NCI-H2171 (cell line): ENCODE measurements around the gene RBM42.
"Not testable (repeated sequence)": the region's sequence is repeated elsewhere in the genome, so short reads cannot be mapped to it uniquely, and the experiment has no call there.

ENCODE experiments used
- DNase-seq: peaks from one replicate; lab custom pipeline; 2025; lab: John Stamatoyannopoulos, UW

Gene RBM42, protein sequence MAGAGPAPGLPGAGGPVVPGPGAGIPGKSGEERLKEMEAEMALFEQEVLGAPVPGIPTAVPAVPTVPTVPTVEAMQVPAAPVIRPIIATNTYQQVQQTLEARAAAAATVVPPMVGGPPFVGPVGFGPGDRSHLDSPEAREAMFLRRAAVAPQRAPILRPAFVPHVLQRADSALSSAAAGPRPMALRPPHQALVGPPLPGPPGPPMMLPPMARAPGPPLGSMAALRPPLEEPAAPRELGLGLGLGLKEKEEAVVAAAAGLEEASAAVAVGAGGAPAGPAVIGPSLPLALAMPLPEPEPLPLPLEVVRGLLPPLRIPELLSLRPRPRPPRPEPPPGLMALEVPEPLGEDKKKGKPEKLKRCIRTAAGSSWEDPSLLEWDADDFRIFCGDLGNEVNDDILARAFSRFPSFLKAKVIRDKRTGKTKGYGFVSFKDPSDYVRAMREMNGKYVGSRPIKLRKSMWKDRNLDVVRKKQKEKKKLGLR

GRCh38 chr19:35628565-35629331, at the start of gene RBM42:
RBM42 (plus strand) TSS chr19:35629036; CDS start chr19:35629154, 118 bp downstream.
- peak; percentile 96 for DNase-seq

DNA sequence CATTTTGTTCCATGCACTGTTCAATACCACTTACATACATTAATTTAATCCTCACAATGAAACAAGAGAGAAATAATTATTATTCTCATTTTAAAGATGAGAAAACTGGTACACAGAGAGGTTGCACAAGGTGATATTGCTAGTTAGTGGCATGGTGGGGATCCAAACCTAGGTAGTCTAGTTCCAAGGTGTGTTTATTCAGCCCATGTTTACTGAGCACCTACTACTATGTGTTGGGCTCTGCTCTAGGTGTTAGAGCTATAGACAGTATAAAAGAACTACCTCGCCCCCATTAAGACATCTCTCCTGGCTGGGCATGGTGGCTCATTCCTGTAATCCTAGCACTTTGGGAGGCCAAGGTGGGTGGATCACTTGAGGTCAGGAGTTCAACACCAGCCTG, 46.1 kb upstream of the RBM42 start:
- no peak for DNase-seq

- no peak for DNase-seq
These were observed 43.0 kb upstream of the RBM42 start, which contains the start of gene PMIS2 for GRCh38 chr19:35585848-35586247. PMIS2 (plus strand) TSS chr19:35586173; CDS start chr19:35586260, 87 bp downstream.

DNA sequence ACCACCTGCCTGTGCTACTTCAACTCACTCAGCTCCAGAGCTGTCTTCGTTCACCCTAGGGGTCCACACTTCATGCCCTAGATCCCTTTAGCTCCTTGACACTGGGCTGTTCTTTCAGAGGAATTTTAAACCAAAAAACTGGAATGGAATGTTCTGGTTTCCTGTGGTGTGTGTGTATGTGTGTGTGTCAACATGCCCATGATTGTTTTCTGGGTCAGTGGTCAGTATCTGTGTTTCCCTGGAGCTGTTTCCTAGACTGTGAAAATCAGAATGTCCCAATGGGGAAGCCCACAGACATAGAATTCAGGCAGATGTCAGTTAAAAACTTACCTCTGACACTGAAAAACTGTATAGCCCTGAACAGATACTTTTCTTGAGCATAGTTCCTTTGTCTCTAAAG, 41.5 kb upstream of the RBM42 start:
- no peak for DNase-seq

GRCh38 chr19:35590875-35591274, 38.0 kb upstream of the RBM42 start:
- DNase-seq: no peak

- DNase-seq: no peak
These were observed 36.6 kb upstream of the RBM42 start for GRCh38 chr19:35592226-35592625.

GRCh38 chr19:35595026-35595425, 33.8 kb upstream of the RBM42 start:
- not testable (repeated sequence) for DNase-seq

DNA sequence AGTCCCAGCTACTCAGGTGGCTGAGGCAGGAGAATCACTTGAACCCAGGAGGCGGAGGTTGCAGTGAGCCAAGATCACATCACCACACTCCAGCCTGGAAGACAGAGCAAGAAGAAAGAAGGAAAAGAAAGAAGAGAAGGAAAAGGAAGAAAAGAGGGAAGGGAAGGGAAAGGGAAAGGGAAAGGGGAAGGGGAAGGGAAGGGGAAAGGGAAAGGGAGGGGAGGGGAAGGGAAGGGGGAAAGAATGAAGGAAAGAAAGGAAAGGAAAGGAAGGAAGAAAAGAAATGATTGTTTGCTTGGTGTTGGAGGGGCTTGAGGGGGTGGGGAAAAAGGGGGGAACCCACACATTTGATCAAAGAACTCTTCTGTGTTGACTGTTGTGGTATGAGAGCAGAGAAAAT, 32.9 kb upstream of the RBM42 start:
- no peak for DNase-seq

DNA sequence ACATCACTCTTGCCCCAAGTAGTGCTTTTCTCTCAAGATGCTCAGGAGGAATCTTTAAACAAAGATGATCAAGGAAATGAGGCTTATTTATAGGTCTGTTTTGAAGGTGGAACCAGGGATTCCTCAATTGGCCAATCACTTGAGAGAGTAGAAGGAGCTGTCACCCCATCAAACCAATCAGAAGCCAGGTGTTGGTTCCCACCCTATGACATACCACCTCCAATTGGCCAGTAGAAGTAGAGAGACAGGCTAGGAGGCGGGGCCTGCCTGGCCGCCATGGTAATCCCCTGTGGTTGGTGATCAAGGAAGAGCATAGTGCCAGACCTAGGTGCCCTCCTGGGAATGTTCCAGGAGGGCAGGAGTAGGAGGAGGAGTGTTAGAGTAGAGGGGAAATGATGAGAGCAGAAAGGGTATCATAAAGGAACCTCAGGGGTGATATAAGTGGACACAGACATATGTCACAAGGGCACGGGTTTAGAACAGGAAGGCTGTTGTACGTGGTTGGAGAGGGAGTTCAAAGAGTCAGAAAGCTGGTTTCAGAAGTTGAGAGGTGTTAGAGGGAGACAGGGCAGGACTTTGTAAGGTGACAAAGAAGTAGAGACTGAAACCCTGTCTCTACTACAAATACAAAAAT, 32.4 kb upstream of the RBM42 start:
- DNase-seq: no peak

DNA sequence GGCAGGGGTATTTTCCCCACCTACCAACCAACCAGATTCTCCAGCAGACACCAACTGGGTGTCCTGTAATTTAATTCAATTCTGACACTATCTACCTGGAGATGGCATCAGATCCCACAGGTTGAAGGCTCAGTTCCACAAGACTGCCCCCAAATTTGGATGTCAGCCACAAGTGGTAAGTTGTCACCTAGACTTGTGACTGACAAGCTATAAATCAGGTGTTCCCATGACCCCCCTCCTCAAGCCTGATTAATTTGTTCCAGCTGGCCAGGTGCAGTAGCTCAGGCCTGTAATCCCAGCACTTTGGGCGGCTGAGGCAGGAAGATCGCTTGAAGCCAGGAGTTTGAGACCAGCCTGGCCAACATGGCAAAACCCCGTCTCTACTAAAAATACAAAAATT, 26.9 kb upstream of the RBM42 start:
- DNase-seq: no peak

DNA sequence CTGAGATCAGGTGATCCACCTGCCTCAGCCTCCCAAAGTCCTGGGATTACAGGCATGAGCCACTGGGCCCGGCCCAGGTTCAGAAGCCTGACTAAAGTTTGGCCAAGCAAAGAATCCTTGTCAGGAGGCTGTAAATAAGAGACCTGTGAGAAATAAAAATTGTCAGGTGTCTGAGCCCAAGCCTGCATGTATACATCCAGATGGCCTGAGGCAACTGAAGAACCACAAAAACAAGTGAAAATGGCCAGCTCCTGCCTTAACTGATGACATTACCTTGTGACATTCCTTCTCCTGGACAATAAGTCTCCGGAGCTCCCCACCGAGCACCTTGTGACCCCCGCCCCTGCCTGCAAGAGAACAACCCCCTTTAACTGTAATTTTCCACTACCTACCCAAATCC, 24.4 kb upstream of the RBM42 start:
- not testable (repeated sequence) for DNase-seq

DNA sequence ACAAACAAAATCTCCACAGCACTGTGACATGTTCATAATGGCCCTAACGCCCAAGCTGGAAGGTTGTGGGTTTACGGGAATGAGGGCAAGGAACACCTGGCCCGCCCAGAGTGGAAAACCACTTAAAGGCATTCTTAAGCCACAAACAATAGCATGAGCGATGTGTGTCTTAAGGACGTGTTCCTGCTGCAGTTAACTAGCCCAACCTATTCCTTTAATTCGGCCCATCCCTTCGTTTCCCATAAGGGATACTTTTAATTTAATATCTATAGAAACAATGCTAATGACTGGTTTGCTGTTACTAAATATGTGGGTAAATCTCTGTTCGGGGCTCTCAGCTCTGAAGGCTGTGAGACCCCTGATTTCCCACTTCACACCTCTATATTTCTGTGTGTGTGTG, 21.7 kb upstream of the RBM42 start:
- DNase-seq: not testable (repeated sequence)

GRCh38 chr19:35607661-35608060, 21.2 kb upstream of the RBM42 start:
- no peak for DNase-seq

GRCh38 chr19:35608251-35608650, 20.6 kb upstream of the RBM42 start:
- DNase-seq: no peak

- DNase-seq: no peak
These were observed 18.9 kb upstream of the RBM42 start for GRCh38 chr19:35609851-35610353.

- no peak for DNase-seq
These were observed 16.6 kb upstream of the RBM42 start for GRCh38 chr19:35612224-35612558.

- peak; percentile 89 for DNase-seq
These were observed 16.1 kb upstream of the RBM42 start, which contains the start of gene HAUS5 for GRCh38 chr19:35612559-35613321. HAUS5 (plus strand) TSS chr19:35612735; CDS start chr19:35612795, 60 bp downstream.

DNA sequence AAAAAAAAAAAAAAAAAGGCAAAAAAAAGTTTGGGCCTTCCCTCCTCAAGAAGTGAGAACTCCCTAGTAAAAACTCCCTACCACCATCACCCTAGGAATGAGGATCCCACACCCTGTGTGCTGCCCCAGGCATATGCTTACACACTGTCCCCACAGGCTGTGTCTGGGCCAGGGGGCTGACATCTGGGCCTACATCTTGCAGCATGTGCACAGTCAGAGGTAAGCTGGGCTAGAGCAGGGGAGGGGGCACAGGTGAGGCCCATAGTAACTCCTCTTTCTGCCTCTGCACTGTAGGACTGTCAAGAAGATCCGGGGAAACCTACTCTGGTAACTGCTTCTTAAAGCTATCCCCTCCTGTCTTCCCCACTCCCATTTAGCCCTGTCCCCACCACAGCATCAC, 15.3 kb upstream of the RBM42 start:
- DNase-seq: no peak

DNA sequence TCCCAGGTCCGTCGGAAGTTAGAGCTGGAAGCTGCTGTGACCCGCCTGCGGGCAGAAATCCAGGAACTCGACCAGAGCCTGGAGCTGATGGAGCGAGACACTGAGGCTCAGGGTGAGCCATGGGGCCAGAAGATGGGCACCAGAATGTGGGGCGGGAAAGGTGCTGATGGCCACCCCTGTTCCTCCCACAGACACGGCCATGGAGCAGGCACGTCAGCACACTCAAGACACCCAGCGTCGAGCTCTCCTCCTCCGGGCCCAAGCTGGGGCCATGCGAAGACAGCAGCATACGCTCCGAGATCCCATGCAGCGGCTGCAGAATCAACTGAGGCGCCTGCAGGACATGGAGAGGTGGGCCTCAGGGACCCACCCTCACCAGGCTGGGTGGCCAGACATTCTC, 13.8 kb upstream of the RBM42 start:
- no peak for DNase-seq

- no peak for DNase-seq
These were observed 10.0 kb upstream of the RBM42 start for GRCh38 chr19:35618857-35619256.

- no peak for DNase-seq
These were observed 9.4 kb upstream of the RBM42 start for GRCh38 chr19:35619290-35619923.
